Stimulated activated CD4-positive, alpha-beta T cell treated with anti-CD3 and anti-CD28 coated beads, Interleukin-12 subunit alpha, Interleukin-12 subunit beta, amount 100 ng/mL, for 24 hours (primary cell): ENCODE results near the gene IFI35.
"Not testable (repeated sequence)": the region's sequence is repeated elsewhere in the genome, so short reads cannot be mapped to it uniquely, and the experiment has no call there.

ENCODE experiments used
- DNase-seq, 2 experiments: peaks; one replicate each; pipeline ENCODE4 v3.0.0-alpha.2; 2020; ENCODE audit warnings: low read depth in 2 of 2

IFI35 gene

GRCh38 chr17:43006639-43007551 lies at the start of gene IFI35:
Gene IFI35 (plus strand): TSS chr17:43006784. CDS start chr17:43006948, 164 bp downstream.
- peak; percentile 77 to 79 for DNase-seq

DNA sequence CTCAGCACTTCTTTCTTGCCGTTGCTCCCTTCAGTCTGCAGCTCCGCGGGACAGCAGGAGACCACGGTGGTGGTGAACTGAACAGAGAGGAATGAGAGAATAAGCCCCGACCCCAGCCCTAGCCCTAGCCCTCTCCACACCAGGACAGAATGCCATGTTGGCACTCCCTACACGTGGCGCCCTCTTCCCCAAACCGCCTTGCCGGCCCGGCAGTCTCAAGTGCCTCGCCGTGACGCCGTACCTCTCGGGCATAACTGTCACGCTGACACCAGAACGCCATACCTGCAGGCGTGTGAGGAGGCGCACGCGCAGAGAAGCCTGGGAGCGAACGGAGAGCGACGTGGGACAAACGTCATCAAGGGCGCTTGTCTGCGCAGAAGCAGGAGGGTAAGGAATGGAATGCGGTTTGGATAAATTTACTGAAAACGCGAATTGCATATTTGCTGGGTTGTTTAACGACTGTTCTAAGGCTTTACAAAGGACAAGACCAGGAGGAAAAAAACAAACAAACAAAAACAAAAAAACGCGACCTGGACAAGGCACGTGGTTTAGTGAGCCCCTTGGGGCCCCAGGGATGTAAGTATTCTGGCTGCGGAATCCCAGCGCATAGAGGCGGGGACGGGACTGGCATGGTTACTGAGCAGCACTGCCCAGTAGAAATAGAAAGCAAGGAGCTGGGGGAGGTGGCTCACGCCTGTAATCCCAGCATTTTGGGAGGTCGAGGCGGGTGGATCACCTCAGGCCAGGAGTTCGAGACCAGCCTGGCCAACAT lies 42.2 kb upstream of the IFI35 start, which contains the start of gene AARSD1:
AARSD1 (minus strand) TSS at position 294 of the 772 bp plus-strand sequence; CDS start at position 280, 14 bp downstream.
- peak; percentile 80 to 87 for DNase-seq

- DNase-seq, result no peak
Observed at GRCh38 chr17:42967925-42968324, 38.7 kb upstream of the IFI35 start.

GRCh38 chr17:42969001-42969581 lies 37.5 kb upstream of the IFI35 start:
- DNase-seq, result no peak

GRCh38 chr17:42971589-42971988 lies 35.0 kb upstream of the IFI35 start:
- no peak for DNase-seq

- DNase-seq, result not testable (repeated sequence)
Observed at GRCh38 chr17:42973323-42973722, 33.3 kb upstream of the IFI35 start.

- no peak for DNase-seq
Observed at GRCh38 chr17:42975265-42975664, 31.3 kb upstream of the IFI35 start.

DNA sequence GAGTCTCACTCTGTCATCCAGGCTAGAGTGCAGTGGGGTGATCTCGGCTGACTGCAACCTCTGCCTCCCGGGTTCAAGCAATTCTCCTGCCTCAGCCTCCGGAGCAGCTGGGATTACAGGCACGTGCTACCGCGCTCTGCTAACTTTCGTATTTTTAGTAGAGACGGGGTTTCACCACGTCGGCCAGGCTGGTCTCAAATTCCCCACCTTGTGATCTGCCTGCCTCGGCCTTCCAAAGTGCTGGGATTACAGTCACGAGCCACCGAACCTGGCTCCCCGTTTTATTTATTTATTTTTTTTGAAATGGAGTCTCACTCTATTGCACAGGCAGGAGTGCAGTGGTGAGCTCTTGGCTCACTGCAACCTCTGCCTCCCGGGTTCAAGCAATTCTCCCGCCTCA lies 30.9 kb upstream of the IFI35 start:
- not testable (repeated sequence) for DNase-seq

DNA sequence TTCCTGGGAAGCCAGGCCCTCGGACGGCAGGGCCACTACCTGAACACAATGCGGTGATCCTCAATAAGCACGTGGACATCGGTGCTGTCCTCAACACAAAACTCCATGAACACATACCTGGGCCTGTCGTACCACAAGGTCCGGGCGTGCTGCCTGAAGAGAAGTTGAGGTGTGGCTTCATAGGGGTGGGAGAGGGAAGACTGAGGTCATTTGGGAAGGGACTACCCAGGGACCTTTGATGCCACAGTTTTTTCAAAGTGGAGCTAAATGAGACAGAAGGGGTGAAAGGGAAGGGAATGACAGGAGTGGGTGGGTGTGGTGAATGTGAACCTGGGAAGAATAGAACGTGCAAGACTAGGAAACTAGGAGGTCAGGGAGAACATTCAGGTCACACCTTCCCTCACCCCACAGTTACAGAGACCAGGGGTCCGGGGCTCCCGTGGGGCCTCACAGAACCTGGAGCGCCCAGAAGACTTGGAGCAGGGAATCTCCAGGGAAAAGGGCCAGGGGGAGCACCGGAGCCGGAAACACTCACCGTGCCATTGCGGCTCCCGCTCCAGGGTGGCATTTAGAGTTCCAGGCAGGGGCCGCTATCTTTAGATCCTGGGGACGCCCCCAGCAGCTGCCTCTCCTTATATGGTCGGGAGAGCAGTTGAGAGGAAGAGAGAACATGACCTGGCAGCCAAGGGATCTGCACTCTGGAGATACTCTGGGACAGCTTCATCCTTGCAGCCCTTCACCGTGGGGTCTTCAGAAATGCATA lies 26.9 kb upstream of the IFI35 start, which contains the start of gene PTGES3L:
PTGES3L (minus strand) TSS at position 570 of the 763 bp plus-strand sequence; CDS start at position 543, 27 bp downstream.
- DNase-seq, result no peak

GRCh38 chr17:42980274-42980765 lies 26.3 kb upstream of the IFI35 start, which contains the start of gene RUNDC1:
Gene RUNDC1 (plus strand): TSS chr17:42980565. CDS start chr17:42980577, 12 bp downstream.
- DNase-seq, result peak; percentile 80 to 89

DNA sequence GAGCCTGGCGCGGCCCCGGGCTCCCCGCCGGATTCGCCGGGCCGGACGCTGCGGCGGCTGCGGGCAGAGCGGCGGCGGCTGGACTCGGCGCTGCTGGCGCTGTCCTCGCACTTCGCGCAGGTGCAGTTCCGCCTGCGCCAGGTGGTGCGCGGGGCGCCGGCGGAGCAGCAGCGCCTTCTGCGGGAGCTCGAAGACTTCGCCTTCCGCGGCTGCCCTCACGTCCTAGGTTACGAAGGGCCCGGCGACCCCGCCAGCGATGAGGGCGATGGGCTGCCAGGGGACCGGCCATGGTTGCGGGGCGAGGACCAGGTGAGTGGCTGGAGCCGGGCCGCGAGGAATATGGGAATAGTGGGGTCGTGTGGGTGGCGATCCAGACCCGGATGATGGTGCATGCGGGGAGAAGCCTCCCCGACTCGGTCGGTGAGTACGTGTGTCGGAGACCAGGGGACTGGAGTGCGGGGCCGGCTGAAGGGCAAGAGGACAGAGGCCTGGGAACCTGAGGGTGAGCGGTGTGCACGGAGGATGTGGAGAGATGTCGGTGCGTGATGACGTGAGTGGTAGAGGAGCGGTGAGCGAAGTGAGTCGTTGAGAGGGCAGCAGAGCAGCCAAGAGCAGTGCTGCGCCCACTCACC lies 25.7 kb upstream of the IFI35 start:
- DNase-seq, result peak; percentile 28 to 68

- no peak for DNase-seq
Observed at GRCh38 chr17:42982266-42982665, 24.3 kb upstream of the IFI35 start.

- no peak for DNase-seq
Observed at GRCh38 chr17:42985225-42985624, 21.4 kb upstream of the IFI35 start.

GRCh38 chr17:42989141-42989540 lies 17.4 kb upstream of the IFI35 start:
- no peak for DNase-seq

DNA sequence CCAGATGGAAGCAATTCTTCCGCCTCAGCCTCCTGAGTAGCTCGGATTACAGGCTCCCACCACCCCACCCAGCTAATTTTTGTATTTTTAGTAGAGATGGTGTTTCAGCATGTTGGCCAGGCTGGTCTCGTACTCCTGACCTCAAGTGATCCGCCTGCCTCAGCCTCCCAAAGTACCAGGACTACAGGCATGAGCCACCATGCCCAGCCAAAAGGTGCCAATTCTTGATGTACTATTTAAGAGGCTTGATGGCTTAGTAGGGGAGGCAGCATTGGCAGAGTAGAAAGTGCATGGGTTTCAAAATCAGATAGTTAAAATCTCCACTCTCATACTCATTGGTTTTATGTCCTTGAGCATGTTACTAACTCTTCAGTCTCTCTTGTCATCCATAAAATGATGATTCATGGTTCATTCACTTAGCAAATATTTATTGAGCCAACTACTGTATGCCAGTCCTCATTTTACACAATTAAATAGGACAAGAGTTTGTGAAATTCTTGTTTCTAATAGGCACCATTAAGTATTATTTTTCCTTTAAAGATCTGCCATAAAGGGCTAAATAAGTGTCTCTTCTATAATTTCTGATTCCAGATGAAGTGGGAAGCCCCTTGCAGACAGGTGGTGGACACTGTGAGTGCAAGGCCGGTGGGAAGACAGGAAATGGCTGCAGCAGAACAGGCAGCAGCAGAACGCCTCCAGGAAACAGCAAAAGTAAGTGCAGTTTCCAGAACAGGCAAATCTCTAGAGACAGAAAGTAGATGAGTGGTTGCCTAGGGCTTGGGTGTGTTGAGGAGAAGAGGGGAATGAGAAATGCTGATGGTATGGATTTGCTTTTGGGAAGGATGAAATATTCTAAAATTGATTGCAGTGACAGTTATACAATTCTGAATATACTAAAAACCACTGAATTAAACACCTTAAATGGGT lies 16.6 kb upstream of the IFI35 start:
- no peak for DNase-seq

GRCh38 chr17:42991471-42991870 lies 15.1 kb upstream of the IFI35 start:
- DNase-seq, result no peak

DNA sequence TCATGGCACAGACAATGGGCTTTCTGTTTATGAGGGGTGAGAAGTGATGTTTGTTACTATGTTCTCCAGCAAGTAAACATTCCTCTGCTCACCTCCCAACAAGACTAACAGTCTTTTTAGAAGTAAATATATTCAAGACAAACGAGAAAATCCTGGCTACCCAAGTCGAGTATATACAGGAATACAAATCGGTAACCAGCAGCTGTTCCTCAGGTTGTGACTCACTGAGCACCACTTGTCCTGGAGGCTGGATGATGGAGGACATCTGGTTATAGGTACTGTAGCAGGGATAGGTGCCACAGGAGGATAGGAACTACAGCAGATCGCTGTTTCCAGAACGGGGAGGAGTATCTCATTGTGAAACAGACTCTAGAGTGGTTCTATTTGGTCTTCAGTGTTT lies 13.7 kb upstream of the IFI35 start:
- no peak for DNase-seq

- not testable (repeated sequence) for DNase-seq
Observed at GRCh38 chr17:42993913-42994312, 12.7 kb upstream of the IFI35 start.

GRCh38 chr17:42997390-42997983 lies 9.1 kb upstream of the IFI35 start:
- DNase-seq, result no peak
